Endothelial cell of umbilical vein (primary cell): ENCODE data around the gene FUT8. TPM values are rescaled to one million over a fixed set of nuclear protein-coding genes. Genes with fewer than 3 reads are reported as not detected.

Source experiments
- BruUV-seq: library from RNA; stranded (reverse); fragments of 400-500 nt; replicated peaks from 2 replicates; lab custom pipeline; 2021; lab: Mats Ljungman, UMichigan
- CTCF ChIA-PET: fragments of 300-600, 350-600 bp; sonication (Branson Sonifier 250); formaldehyde crosslinking; loops from one replicate; lab custom pipeline; 2021; ENCODE audit warnings: antibody characterized with exemption, inconsistent platforms; lab: Charles Lee
- POLR2A ChIA-PET: fragments of 300-600, 350-600 bp; sonication (Branson Sonifier 250); formaldehyde crosslinking; loops from one replicate; lab custom pipeline; 2021; ENCODE audit warnings: antibody characterized with exemption, inconsistent platforms; lab: Charles Lee
- DNase-seq: peaks from one replicate; pipeline ENCODE4 v3.0.0-alpha.2; 2011; ENCODE audit warnings: low read depth, low spot score
- FAIRE-seq: peaks from 2 replicates; lab custom pipeline; 2011; peaks lifted over from hg19 to GRCh38; lab: Jason Lieb, UNC
- H2AFZ ChIP-seq: 2 replicates; pipeline ENCODE4 v1.6.0; 2012; ENCODE audit warnings: low read depth, low read length, control low read depth, inconsistent platforms
- H3K27ac ChIP-seq: 2 replicates; pipeline ENCODE4 v1.5.1; 2011; ENCODE audit warnings: low read depth, mild to moderate bottlenecking, control low read depth, low read length, moderate library complexity; ENCODE audit not compliant: insufficient read depth
- H3K27me3 ChIP-seq, 2 experiments: 2 replicates each; pipeline versions ENCODE4 v1.6.0 to v1.6.1; 2011; ENCODE audit warnings: low read length in 2 of 2, mixed read lengths in 1 of 2; ENCODE audit not compliant: control insufficient read depth in 2 of 2, insufficient read depth in 2 of 2
- H3K36me3 ChIP-seq, 2 experiments: 2 replicates in 1 of 2; 3 replicates in 1 of 2; pipeline ENCODE4 v1.5.1; 2011; ENCODE audit warnings: low read length in 2 of 2, mild to moderate bottlenecking in 1 of 2, moderate library complexity in 1 of 2; ENCODE audit not compliant: control insufficient read depth in 2 of 2, insufficient read depth in 2 of 2; ENCODE audit errors: extremely low read depth in 1 of 2
- H3K4me1 ChIP-seq: 3 replicates; pipeline ENCODE4 v1.5.1; 2011; ENCODE audit warnings: mild to moderate bottlenecking, low read length; ENCODE audit not compliant: control insufficient read depth, insufficient read depth; ENCODE audit errors: extremely low read depth
- H3K4me2 ChIP-seq: 2 replicates; pipeline ENCODE4 v1.6.1; 2011; ENCODE audit warnings: low read length, control low read depth, mixed read lengths; ENCODE audit not compliant: insufficient read depth
- H3K4me3 ChIP-seq, 3 experiments: fragments of 200-600 bp in 1 of 3; sonication (generic), shearing (Covaris generic) in 1 of 3; replicated peaks in 1 of 3; 2 replicates each; pipeline ENCODE4 v1.5.1; 2011 to 2016; ENCODE audit warnings: control low read depth in 3 of 3, low read length in 3 of 3, mild to moderate bottlenecking in 2 of 3, inconsistent platforms in 1 of 3, low read depth in 1 of 3, moderate library complexity in 1 of 3; ENCODE audit not compliant: insufficient read depth in 1 of 3
- H3K79me2 ChIP-seq: 2 replicates; pipeline ENCODE4 v1.6.0; 2012; ENCODE audit warnings: low read length, inconsistent platforms; ENCODE audit not compliant: control insufficient read depth, insufficient read depth
- H3K9ac ChIP-seq: replicated peaks from 2 replicates; pipeline ENCODE3; 2011; ENCODE audit warnings: low read length, control low read depth; ENCODE audit not compliant: insufficient read depth; ENCODE audit errors: extremely low read depth
- H3K9me1 ChIP-seq: replicated peaks from 3 replicates; pipeline ENCODE4 v1.6.0; 2011; ENCODE audit warnings: mild to moderate bottlenecking, low read length; ENCODE audit not compliant: control insufficient read depth, insufficient read depth; ENCODE audit errors: extremely low read depth
- H3K9me3 ChIP-seq: replicated peaks from 2 replicates; pipeline ENCODE4 v1.5.1; 2012; ENCODE audit warnings: low read length, inconsistent platforms; ENCODE audit not compliant: control insufficient read depth, insufficient read depth
- H4K20me1 ChIP-seq: replicated peaks from 2 replicates; pipeline ENCODE3; 2011; ENCODE audit warnings: mild to moderate bottlenecking, low read length; ENCODE audit not compliant: control insufficient read depth, insufficient read depth; ENCODE audit errors: extremely low read depth
- EZH2 ChIP-seq: IDR thresholded peaks from 2 replicates; pipeline ENCODE4 v1.6.1; 2012; ENCODE audit warnings: borderline replicate concordance, low read depth, mild to moderate bottlenecking, moderate library complexity, low read length, inconsistent platforms; ENCODE audit not compliant: severe bottlenecking
- FOS ChIP-seq: IDR thresholded peaks from 2 replicates; pipeline ENCODE4 v1.6.1; 2011; ENCODE audit warnings: mild to moderate bottlenecking, low read length, moderate library complexity, borderline replicate concordance; ENCODE audit not compliant: insufficient read depth
- GATA2 ChIP-seq: IDR thresholded peaks from 2 replicates; pipeline ENCODE4 v1.7.0; 2011; ENCODE audit warnings: low read depth, mild to moderate bottlenecking, moderate library complexity, mixed read lengths, low read length; ENCODE audit not compliant: insufficient read length, insufficient read depth
- JUN ChIP-seq: IDR thresholded peaks from 2 replicates; pipeline ENCODE4 v1.6.1; 2011; ENCODE audit warnings: borderline replicate concordance, low read depth; ENCODE audit not compliant: insufficient read length, insufficient read depth
- MYC ChIP-seq: IDR thresholded peaks from one replicate; pipeline ENCODE4 v1.6.1; 2011; ENCODE audit warnings: mild to moderate bottlenecking, low read depth, low read length
- POLR2A ChIP-seq: IDR thresholded peaks from 2 replicates; pipeline ENCODE4 v1.6.1; 2012; ENCODE audit warnings: low read depth, mild to moderate bottlenecking, control low read depth, low read length
- POLR2AphosphoS5 ChIP-seq: IDR thresholded peaks from 2 replicates; pipeline ENCODE4 v1.6.1; 2012; ENCODE audit warnings: low read depth, mild to moderate bottlenecking, control low read depth, low read length, moderate library complexity; ENCODE audit not compliant: insufficient read depth
- dilution Hi-C: fragments of 300-500 bp; cut with MboI; formaldehyde crosslinking; loops from one replicate; pipeline ENCODE4 v1.15.0; 2019; ENCODE audit warnings: low sequenced_read_pairs; ENCODE audit not compliant: extremely low pct_ligation_motif_present
- intact Hi-C: fragments of 100-400 bp; cut with micrococcal nuclease; formaldehyde crosslinking; loops from one replicate; pipeline ENCODE4 v1.10.0; 2022
- polyA plus RNA-seq, 4 experiments: library from polyadenylated mRNA; depleted of rRNA in 3 of 4; stranded (reverse) in 3 of 4; unstranded in 1 of 4; fragments of >200 nt; gene quantifications; 2 replicates each; pipeline versions ENCODE4 v1.2.1 to v1.2.3, GENCODE V29; 2011 to 2012; ENCODE audit warnings: missing spikeins in 1 of 4
- total RNA-seq: library from RNA; stranded (reverse); gene quantifications from 2 replicates; pipeline ENCODE4 v1.2.3, GENCODE V29; 2021
- TF ChIP-seq, protein P1 (sequence below): IDR thresholded peaks from 2 replicates; pipeline ENCODE4 v1.6.1; 2011; ENCODE audit not compliant: insufficient read depth, insufficient read length
- TF ChIP-seq, protein P2 (sequence below), 2 donors: IDR thresholded peaks; 1 replicate in 1 of 2; 2 replicates in 1 of 2; pipeline ENCODE4 v1.5.1; 2011; ENCODE audit warnings: low read length in 2 of 2, mild to moderate bottlenecking in 2 of 2, moderate library complexity in 2 of 2, control low read depth in 1 of 2, inconsistent platforms in 1 of 2, low read depth in 1 of 2; ENCODE audit not compliant: insufficient read depth in 1 of 2; ENCODE audit errors: extremely low read depth in 1 of 2

The FUT8 gene
- total and polyA plus RNA-seq, 2 donors (not counting 3 experiments of a cell fraction or from before 2014, with no cell fraction given): 16.7 to 38.8 TPM

DNA sequence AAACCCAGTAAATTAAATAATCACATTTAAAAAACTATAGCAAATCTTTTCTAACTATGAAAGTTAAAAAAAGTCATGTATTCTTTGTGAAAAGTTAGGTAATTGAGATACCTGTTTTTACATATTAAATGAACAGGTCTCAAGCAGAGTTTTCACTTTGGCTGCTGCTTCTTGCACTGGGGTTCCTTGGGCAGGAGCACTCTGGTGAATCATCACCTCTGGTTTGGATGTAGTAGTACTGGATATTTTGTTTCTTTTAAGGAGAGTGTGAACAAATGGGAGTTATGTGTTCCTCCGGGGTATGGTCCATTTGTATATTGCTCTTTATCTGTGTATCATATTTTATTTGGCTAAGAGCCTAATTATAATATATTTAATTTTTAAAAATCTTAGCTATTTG, 82.7 kb downstream of the FUT8 start:
- H3K36me3 ChIP-seq: no peaks in the 10 kb centered on the region
- H3K4me1 ChIP-seq: no peaks in the 10 kb centered on the region
- FAIRE-seq: no peak
- no TSS peak for BruUV-seq
- H3K9ac ChIP-seq: no peak overlapping the region
- H3K4me3 ChIP-seq: no peak overlapping the region
- CTCF ChIA-PET: no interaction called here
- peaks cover 17% of the 10 kb centered on the region for H3K79me2 ChIP-seq
- dilution Hi-C loops (no loop called here), intact Hi-C loops (no loop called here)
- DNase-seq: no peak
- H4K20me1 ChIP-seq: no peaks in the 10 kb centered on the region
- H3K27me3 ChIP-seq: no peaks in the 10 kb centered on the region
- no peaks in the 10 kb centered on the region for H3K9me3 ChIP-seq
- TF ChIP-seq GATA2 (no peak), FOS (peak; percentile 6), POLR2A (no peak)
- TF ChIP-seq, protein P1, sequence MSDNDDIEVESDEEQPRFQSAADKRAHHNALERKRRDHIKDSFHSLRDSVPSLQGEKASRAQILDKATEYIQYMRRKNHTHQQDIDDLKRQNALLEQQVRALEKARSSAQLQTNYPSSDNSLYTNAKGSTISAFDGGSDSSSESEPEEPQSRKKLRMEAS: no peak
- no peak overlapping the region for H3K4me2 ChIP-seq
- H3K27ac ChIP-seq: no peak overlapping the region
- no peaks in the 10 kb centered on the region for H3K9me1 ChIP-seq
- POLR2A ChIA-PET: no interaction called here
- H2AFZ ChIP-seq: no peak overlapping the region

DNA sequence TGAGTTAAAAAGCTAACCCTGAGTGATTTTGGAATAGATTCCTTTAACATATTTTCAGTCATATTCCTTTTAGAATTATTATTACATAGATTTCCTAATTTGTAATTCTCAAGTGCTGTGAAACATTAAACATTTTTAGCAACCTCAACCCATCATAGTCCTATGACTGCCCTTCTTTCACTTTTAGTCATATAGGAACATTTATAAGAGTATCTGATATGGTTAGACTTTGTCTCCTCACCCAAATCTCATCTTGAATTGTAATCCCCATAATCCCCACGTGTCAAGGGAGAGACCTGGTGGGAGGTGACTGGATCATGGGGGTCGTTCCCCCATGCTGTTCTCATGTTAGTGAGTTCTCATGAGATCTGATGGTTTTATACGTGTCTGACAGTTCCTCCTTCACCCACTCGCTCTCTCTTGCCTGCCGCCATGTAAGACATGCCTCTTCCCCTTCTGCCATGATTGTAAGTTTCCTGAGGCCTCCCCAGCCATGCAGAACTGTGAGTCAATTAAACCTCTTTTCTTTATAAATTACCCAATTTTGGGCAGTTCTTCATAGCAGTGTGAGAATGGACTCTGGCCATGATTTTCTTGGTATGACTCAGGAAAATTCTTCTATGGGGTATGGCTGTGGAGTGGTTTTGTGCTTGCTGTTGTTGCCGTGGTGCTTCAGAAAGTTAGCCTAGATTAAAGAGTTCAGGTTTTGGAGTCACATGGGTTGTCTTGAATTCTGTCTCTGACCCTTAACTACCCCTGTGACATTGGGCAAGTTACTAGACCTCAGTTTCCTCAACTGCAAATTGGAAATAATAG, 83.9 kb downstream of the FUT8 start:
- Histone ChIP-seq H3K4me1 (no peaks in the 10 kb centered on the region), H3K36me3 (no peaks in the 10 kb centered on the region), H3K27me3 (no peaks in the 10 kb centered on the region), H3K27ac (no peak overlapping the region), H3K9me3 (no peaks in the 10 kb centered on the region), H3K9ac (no peak overlapping the region), H2AFZ (no peak overlapping the region), H3K4me2 (no peak overlapping the region), H3K79me2 (peaks cover 25% of the 10 kb centered on the region), H3K9me1 (no peaks in the 10 kb centered on the region), H3K4me3 (no peak overlapping the region), H4K20me1 (no peaks in the 10 kb centered on the region)
- ChIA-PET CTCF (interaction anchor here (0.6 to 1.4 kb wide), 2 partner anchors 81 to 1458 kb away, joined by 3 read pairs; no protein-coding TSS in a partner anchor), POLR2A (interaction anchor here (0.6 kb wide), 1 partner anchor 49 kb away, joined by 3 read pairs; no protein-coding TSS in a partner anchor)
- no peak for TF ChIP-seq GATA2
- TF ChIP-seq MYC: no peak
- TF ChIP-seq, protein P2, sequence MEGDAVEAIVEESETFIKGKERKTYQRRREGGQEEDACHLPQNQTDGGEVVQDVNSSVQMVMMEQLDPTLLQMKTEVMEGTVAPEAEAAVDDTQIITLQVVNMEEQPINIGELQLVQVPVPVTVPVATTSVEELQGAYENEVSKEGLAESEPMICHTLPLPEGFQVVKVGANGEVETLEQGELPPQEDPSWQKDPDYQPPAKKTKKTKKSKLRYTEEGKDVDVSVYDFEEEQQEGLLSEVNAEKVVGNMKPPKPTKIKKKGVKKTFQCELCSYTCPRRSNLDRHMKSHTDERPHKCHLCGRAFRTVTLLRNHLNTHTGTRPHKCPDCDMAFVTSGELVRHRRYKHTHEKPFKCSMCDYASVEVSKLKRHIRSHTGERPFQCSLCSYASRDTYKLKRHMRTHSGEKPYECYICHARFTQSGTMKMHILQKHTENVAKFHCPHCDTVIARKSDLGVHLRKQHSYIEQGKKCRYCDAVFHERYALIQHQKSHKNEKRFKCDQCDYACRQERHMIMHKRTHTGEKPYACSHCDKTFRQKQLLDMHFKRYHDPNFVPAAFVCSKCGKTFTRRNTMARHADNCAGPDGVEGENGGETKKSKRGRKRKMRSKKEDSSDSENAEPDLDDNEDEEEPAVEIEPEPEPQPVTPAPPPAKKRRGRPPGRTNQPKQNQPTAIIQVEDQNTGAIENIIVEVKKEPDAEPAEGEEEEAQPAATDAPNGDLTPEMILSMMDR (IDR thresholded peaks at IDR 0.05; ENCODE audit: extremely low read depth in 1 of 2, insufficient read depth in 1 of 2, low read depth in 1 of 2, low read length in 2 of 2): no peak
- TF ChIP-seq JUN: no peak
- TF ChIP-seq FOS: no peak
- TF ChIP-seq, protein P1: no peak
- no peak for TF ChIP-seq POLR2AphosphoS5
- TF ChIP-seq POLR2A: no peak
- TF ChIP-seq EZH2: no peak
- intact Hi-C loops: no loop called here
- no TSS peak for BruUV-seq
- dilution Hi-C loops: no loop called here
- DNase-seq (no peak), FAIRE-seq (no peak)
